Stimulated activated CD4-positive, alpha-beta T cell treated with anti-CD3 and anti-CD28 coated beads, Interleukin-15, amount 100 ng/mL, for 48 hours (primary cell): ENCODE data around the gene ACSL6.

Experiments used
- DNase-seq, 2 donors: peaks; one replicate each; pipeline ENCODE4 v3.0.0-alpha.2; 2020; ENCODE audit warnings: low read depth in 2 of 2

Gene ACSL6

GRCh38 chr5:132011622-132012343, at the start of gene ACSL6:
Gene ACSL6 (minus strand): TSS chr5:132011658. CDS start chr5:132011553, 105 bp downstream.
- DNase-seq = no peak

GRCh38 chr5:132060501-132061161, 49.2 kb upstream of the ACSL6 start, which contains the start of gene IL3:
Gene IL3 (plus strand): TSS chr5:132060655. CDS start chr5:132060707, 52 bp downstream.
- no peak for DNase-seq

- DNase-seq = no peak
These were observed 48.4 kb upstream of the ACSL6 start for GRCh38 chr5:132059696-132060500.

- DNase-seq = no peak
These were observed 47.7 kb upstream of the ACSL6 start for GRCh38 chr5:132059043-132059695.

- DNase-seq = no peak
These were observed 47.2 kb upstream of the ACSL6 start for GRCh38 chr5:132058646-132059042.

- DNase-seq = no peak
These were observed 46.2 kb upstream of the ACSL6 start for GRCh38 chr5:132057498-132058255.

GRCh38 chr5:132056610-132057497, 45.4 kb upstream of the ACSL6 start:
- no peak for DNase-seq

GRCh38 chr5:132055808-132056609, 44.6 kb upstream of the ACSL6 start:
- no peak for DNase-seq

- DNase-seq = no peak
These were observed 44.0 kb upstream of the ACSL6 start for GRCh38 chr5:132055441-132055807.

GRCh38 chr5:132054697-132055440, 43.4 kb upstream of the ACSL6 start:
- no peak for DNase-seq

GRCh38 chr5:132054031-132054696, 42.7 kb upstream of the ACSL6 start:
- DNase-seq = no peak

GRCh38 chr5:132053483-132053882, 42.0 kb upstream of the ACSL6 start:
- DNase-seq = no peak

GRCh38 chr5:132052520-132052919, 41.1 kb upstream of the ACSL6 start:
- DNase-seq = no peak

- no peak for DNase-seq
These were observed 39.4 kb upstream of the ACSL6 start for GRCh38 chr5:132050661-132051552.

GRCh38 chr5:132050136-132050535, 38.7 kb upstream of the ACSL6 start:
- no peak for DNase-seq

GRCh38 chr5:132049559-132049958, 38.1 kb upstream of the ACSL6 start:
- DNase-seq = no peak

- no peak for DNase-seq
These were observed 37.6 kb upstream of the ACSL6 start for GRCh38 chr5:132049093-132049492.
